ENCODE data around the gene MMP17.

DNA sequence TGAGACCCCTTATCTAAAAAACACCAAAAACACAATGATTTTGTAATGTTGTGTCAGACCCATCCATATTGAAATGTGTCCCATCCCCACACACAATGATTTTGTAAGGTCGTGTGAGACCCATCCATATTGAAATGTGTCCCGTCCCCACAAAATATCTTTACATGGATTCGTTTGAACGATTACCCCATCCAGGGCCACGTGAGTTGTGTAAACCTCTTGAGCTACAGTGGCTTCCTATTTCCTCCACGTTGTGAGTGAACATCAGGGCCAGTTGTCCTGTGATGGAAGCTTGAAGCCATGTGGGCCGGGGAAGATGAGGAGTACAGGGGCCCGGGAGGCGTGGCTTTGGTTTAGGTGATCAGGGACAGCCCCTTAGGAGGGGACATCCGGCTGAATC, 39.3 kb downstream of the MMP17 start:
- TF ChIP-seq, protein P1, sequence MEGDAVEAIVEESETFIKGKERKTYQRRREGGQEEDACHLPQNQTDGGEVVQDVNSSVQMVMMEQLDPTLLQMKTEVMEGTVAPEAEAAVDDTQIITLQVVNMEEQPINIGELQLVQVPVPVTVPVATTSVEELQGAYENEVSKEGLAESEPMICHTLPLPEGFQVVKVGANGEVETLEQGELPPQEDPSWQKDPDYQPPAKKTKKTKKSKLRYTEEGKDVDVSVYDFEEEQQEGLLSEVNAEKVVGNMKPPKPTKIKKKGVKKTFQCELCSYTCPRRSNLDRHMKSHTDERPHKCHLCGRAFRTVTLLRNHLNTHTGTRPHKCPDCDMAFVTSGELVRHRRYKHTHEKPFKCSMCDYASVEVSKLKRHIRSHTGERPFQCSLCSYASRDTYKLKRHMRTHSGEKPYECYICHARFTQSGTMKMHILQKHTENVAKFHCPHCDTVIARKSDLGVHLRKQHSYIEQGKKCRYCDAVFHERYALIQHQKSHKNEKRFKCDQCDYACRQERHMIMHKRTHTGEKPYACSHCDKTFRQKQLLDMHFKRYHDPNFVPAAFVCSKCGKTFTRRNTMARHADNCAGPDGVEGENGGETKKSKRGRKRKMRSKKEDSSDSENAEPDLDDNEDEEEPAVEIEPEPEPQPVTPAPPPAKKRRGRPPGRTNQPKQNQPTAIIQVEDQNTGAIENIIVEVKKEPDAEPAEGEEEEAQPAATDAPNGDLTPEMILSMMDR (IDR thresholded peaks at IDR 0.05; ENCODE audit: low read depth, low read length, missing input control), result no peak
- TF ChIP-seq NR2F2 (IDR thresholded peaks at IDR 0.05) (no peak), GABPA (IDR thresholded peaks at IDR 0.05 in 1 of 2, conservative IDR thresholded peaks at IDR 0.05 in 1 of 2) (no peak), RAD21 (IDR thresholded peaks at IDR 0.05) (no peak), FOXA2 (IDR thresholded peaks at IDR 0.05) (no peak), TAF1 (conservative IDR thresholded peaks at IDR 0.05) (no peak), JUND (IDR thresholded peaks at IDR 0.05) (no peak)
- TF ChIP-seq, protein P2, sequence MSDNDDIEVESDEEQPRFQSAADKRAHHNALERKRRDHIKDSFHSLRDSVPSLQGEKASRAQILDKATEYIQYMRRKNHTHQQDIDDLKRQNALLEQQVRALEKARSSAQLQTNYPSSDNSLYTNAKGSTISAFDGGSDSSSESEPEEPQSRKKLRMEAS (IDR thresholded peaks at IDR 0.05), result no peak
- TF ChIP-seq, protein P3, sequence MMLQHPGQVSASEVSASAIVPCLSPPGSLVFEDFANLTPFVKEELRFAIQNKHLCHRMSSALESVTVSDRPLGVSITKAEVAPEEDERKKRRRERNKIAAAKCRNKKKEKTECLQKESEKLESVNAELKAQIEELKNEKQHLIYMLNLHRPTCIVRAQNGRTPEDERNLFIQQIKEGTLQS (IDR thresholded peaks at IDR 0.05), result no peak
